Measurements from ENCODE around the gene SYNGR3. TPM values are rescaled to one million over a fixed set of nuclear protein-coding genes. Genes with fewer than 3 reads are reported as not detected.

Gene SYNGR3
- total and polyA plus RNA-seq, 8 donors: 0.21 to 0.93 (median 0.33) TPM

GRCh38 chr16:1963806-1964505 is 25.8 kb upstream of the SYNGR3 start:
- ATAC-seq (peak; percentile 42), DNase-seq (no peak)
- peaks cover 28 to 61% of the 10 kb centered on the region in 2 donors for H3K4me1 ChIP-seq
- H3K9me3 ChIP-seq: no peaks in the 10 kb centered on the region
- intact Hi-C loops (cut with DNase I): no loop called here
- TF ChIP-seq CTCF (IDR thresholded peaks at IDR 0.05): no peak
- H3K27me3 ChIP-seq: no peaks in the 10 kb centered on the region
- H3K4me3 ChIP-seq: peak overlapping the region; percentile 90 to 95
- peaks cover 0 to 29% of the 10 kb centered on the region in 2 donors for H3K36me3 ChIP-seq
- peak overlapping the region; percentile 93 to 97 for H3K27ac ChIP-seq

DNA sequence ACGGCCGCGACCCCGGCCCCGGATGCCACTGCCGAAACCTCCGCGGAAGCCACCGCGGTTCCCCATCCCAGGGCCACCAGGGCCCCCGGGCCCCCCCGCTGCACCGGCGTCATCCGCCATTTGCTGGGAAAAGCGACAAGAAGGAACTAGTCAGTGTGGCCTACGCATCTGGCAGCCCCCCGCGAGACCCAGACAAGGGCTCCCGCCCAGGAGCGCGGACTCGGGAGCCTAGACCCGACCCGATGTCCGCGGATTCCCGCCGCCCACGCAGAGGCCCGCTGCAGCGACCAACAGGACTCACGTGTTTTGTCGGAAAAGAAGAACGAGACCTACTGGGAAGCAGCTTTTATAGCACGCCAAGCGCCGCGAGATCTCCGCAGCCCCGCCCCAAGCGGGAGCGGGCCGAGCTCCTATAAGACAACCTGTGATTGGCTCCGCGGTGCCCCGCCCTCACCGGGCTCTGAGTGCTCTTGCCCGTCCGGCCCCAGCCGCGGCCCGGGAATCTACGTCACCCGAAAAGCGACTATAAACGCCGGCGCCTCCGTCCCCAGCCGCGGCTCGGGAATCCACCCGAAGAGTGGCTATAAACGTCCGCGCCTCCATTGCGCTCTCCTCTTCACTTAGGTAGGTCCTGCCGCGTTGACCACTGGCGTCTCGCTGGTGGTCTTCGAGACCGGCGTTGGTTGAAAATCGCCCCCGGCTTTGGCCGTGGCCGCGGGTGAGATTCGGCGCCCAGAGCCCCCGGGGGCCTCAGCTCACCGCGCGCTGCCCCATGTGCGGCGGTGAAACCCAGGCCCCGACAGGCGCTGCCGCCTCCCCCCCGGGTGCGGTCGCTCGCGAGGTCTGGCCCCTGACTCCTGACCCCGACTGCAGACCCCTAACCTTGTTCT is 25.0 kb upstream of the SYNGR3 start, which contains the start of gene RPS2:
RPS2 (minus strand) TSS at position 321 of the 890 bp plus-strand sequence; CDS start at position 120, 201 bp downstream.
- peaks cover 26 to 58% of the 10 kb centered on the region in 2 donors for H3K4me1 ChIP-seq
- DNase-seq: peak; percentile 98 to 99 (median 98)
- intact Hi-C loops (cut with DNase I): no loop called here
- ATAC-seq: peak; percentile 97
- no peaks in the 10 kb centered on the region for H3K27me3 ChIP-seq
- H3K36me3 ChIP-seq: peaks cover 0 to 29% of the 10 kb centered on the region in 2 donors
- H3K4me3 ChIP-seq: peak within 1 kb of the TSS; percentile 90 to 95
- H3K27ac ChIP-seq: peak within 1 kb of the TSS; percentile 93 to 97
- no peak for TF ChIP-seq CTCF (IDR thresholded peaks at IDR 0.05)
- H3K9me3 ChIP-seq: no peaks in the 10 kb centered on the region

- H3K27ac ChIP-seq: peak overlapping the region; percentile 93 to 97
- peak overlapping the region; percentile 90 to 95 for H3K4me3 ChIP-seq
- no peak for TF ChIP-seq CTCF (IDR thresholded peaks at IDR 0.05)
- intact Hi-C loops (cut with DNase I): no loop called here
- no peaks in the 10 kb centered on the region for H3K27me3 ChIP-seq
- H3K4me1 ChIP-seq: peaks cover 22 to 52% of the 10 kb centered on the region in 2 donors
- H3K9me3 ChIP-seq: no peaks in the 10 kb centered on the region
- ATAC-seq (peak; percentile 3), DNase-seq (no peak)
- H3K36me3 ChIP-seq: peaks cover 0 to 29% of the 10 kb centered on the region in 2 donors
Measured at GRCh38 chr16:1965396-1966001, 24.3 kb upstream of the SYNGR3 start.

DNA sequence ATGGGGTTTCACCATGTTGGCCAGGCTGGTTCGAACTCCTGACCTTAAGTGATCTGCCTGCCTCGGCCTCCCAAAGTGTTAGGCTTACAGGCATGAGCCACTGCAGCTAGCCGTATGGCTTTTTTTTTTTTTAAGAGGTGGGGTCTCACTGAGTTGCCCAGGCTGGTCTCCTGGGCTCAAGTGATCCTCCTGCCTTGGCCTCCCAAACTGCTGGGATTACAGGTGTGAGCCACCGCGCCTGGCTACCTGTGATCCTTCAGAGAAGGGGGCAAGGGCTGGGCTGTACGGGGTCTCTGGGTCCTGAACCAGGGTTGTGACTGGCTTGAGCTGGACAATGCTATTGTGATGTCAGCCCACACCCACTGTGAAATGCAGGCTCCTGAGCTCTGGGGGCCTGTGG is 23.3 kb upstream of the SYNGR3 start, which contains the start of gene RNF151:
RNF151 (plus strand) TSS at position 397 of the 400 bp plus-strand sequence. CDS start 26 bp downstream, outside the sequence.
- no peak for ATAC-seq

More for the DNA sequence above, 23.3 kb upstream of the SYNGR3 start, which contains the start of gene RNF151:
- DNase-seq: no peak
- H3K36me3 ChIP-seq: peaks cover 0 to 24% of the 10 kb centered on the region in 2 donors
- H3K4me1 ChIP-seq: peaks cover 27 to 51% of the 10 kb centered on the region in 2 donors
- peak within 1 kb of the TSS in 1 of 2 donors; percentile 97 for H3K27ac ChIP-seq
- no peak for TF ChIP-seq CTCF (IDR thresholded peaks at IDR 0.05)
- no peaks in the 10 kb centered on the region for H3K9me3 ChIP-seq
- no peaks in the 10 kb centered on the region for H3K27me3 ChIP-seq
- peak within 1 kb of the TSS; percentile 90 to 95 for H3K4me3 ChIP-seq
- intact Hi-C loops (cut with DNase I): no loop called here

All from left lung (tissue), 10 donors.